GM19397 (cell line): ENCODE results near the gene ZEB1.

Source experiments
- ATAC-seq: cut with Tn5 transposase; IDR thresholded peaks from one replicate; pipeline ENCODE4 v1.9.1; 2021; ENCODE audit warnings: mild to moderate bottlenecking, moderate library complexity; ENCODE audit not compliant: unreplicated experiment

ZEB1 gene

GRCh38 chr10:31318854-31319601 is at the start of gene ZEB1:
ZEB1 (plus strand) TSS chr10:31319216; CDS start chr10:31319235, 19 bp downstream.
- ATAC-seq, result peak; percentile 35

- no peak for ATAC-seq
Measured at GRCh38 chr10:31270954-31271353, 48.1 kb upstream of the ZEB1 start.

GRCh38 chr10:31272841-31273240 is 46.2 kb upstream of the ZEB1 start:
- ATAC-seq, result no peak

GRCh38 chr10:31273789-31274188 is 45.2 kb upstream of the ZEB1 start:
- no peak for ATAC-seq

GRCh38 chr10:31274310-31274709 is 44.7 kb upstream of the ZEB1 start:
- ATAC-seq, result no peak

GRCh38 chr10:31278279-31278941 is 40.6 kb upstream of the ZEB1 start:
- no peak for ATAC-seq

GRCh38 chr10:31280972-31281371 is 38.0 kb upstream of the ZEB1 start:
- ATAC-seq, result no peak

- ATAC-seq, result no peak
Measured at GRCh38 chr10:31288001-31288400, 31.0 kb upstream of the ZEB1 start.

GRCh38 chr10:31288962-31289361 is 30.1 kb upstream of the ZEB1 start:
- ATAC-seq, result no peak

GRCh38 chr10:31290386-31290785 is 28.6 kb upstream of the ZEB1 start:
- no peak for ATAC-seq

- no peak for ATAC-seq
Measured at GRCh38 chr10:31291123-31291522, 27.9 kb upstream of the ZEB1 start.

- no peak for ATAC-seq
Measured at GRCh38 chr10:31294558-31294957, 24.5 kb upstream of the ZEB1 start.

GRCh38 chr10:31296754-31297153 is 22.3 kb upstream of the ZEB1 start:
- ATAC-seq, result no peak

- ATAC-seq, result no peak
Measured at GRCh38 chr10:31299119-31299518, 19.9 kb upstream of the ZEB1 start.

GRCh38 chr10:31303212-31303611 is 15.8 kb upstream of the ZEB1 start:
- ATAC-seq, result no peak

- ATAC-seq, result no peak
Measured at GRCh38 chr10:31304291-31304970, 14.6 kb upstream of the ZEB1 start.

GRCh38 chr10:31313396-31313795 is 5.6 kb upstream of the ZEB1 start:
- ATAC-seq, result no peak

- no peak for ATAC-seq
Measured at GRCh38 chr10:31314256-31315150, 4.5 kb upstream of the ZEB1 start.

GRCh38 chr10:31315453-31315852 is 3.6 kb upstream of the ZEB1 start:
- no peak for ATAC-seq

GRCh38 chr10:31317171-31317570 is 1.8 kb upstream of the ZEB1 start:
- no peak for ATAC-seq
